Activated CD4-positive, CD25-positive, alpha-beta regulatory T cell treated with anti-CD3 and anti-CD28 coated beads, Interleukin-2, amount 50 U/mL, for 24 hours (primary cell): Measurements from ENCODE around the gene P4HA1.

ENCODE experiments used
- ATAC-seq, 2 donors: fragments of 150-1000 bp; cut with Tn5 transposase; one replicate each; pipeline ENCODE4 v1.10.0; 2021; ENCODE audit warnings: mild to moderate bottlenecking in 1 of 2, moderate library complexity in 1 of 2

P4HA1 gene

GRCh38 chr10:72976886-72977285 is 119.8 kb downstream of the P4HA1 start:
- ATAC-seq: no peak
